ENCODE data around the gene CBR1. TPM values are rescaled to one million over a fixed set of nuclear protein-coding genes. Genes with fewer than 3 reads are reported as not detected.

The CBR1 gene
- total RNA-seq, 1 donor from 2014 or later, result 23.2 TPM

GRCh38 chr21:36120304-36120888 lies 50.6 kb downstream of the CBR1 start:
- no peak for DNase-seq

Small RNA genes lying within 50 kb of the gene (small RNA-seq; reads per million reads assigned to genes)
- gene RNU6-992P, result not detected

Other genes starting within 250 kb of the CBR1 start
- 31.8 TPM for gene SETD4, start 9.5 kb upstream of the CBR1 start, total RNA-seq
- 0.78 TPM for gene CBR3, start 65.1 kb downstream of the CBR1 start, total RNA-seq
- 30.9 TPM for gene DOP1B, start 86.8 kb downstream of the CBR1 start, total RNA-seq